Right lobe of liver (tissue), 4 donors: ENCODE results near the gene DDX52.

ENCODE experiments used
- POLR2A ChIP-seq: fragments of 450-650 bp; IDR thresholded peaks from one replicate; pipeline ENCODE4 v1.6.1; 2017; ENCODE audit warnings: antibody characterized with exemption, mild to moderate bottlenecking
- TF ChIP-seq, protein P1 (sequence below), 4 donors: fragments of 200-600 bp in 3 of 4; fragments of 450-650 bp in 1 of 4; IDR thresholded peaks; one replicate each; pipeline versions ENCODE4 v1.5.1 to v1.8.0; 2016 to 2022; ENCODE audit warnings: antibody characterized with exemption in 4 of 4, mild to moderate bottlenecking in 2 of 4
- donor health status: DM: no; HTN: no; CAD: no.
- donor health status: DM: no; HTN: no; CAD: no.
- donor health status: DM: no; HTN: yes; CAD: no.

DNA sequence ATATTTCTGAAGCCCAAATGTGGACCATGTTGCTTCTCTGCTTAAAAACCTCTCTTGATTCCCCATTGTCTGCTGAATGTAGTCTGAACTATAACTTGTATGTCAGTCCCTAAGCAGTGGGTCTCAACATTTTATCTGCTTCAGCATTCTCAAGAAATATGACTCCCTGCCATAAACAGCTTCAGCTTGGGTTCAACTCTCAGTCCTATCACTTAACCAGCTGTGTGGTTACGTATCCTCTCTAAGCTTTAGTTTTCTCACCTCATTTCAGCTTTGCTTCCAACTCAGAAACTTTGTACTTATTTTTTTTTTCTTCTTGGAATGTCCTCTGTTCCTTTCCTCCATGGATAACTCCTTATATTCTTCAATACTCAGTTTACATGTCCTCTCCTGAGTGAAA is 4.6 kb upstream of the DDX52 start:
- TF ChIP-seq, protein P1, sequence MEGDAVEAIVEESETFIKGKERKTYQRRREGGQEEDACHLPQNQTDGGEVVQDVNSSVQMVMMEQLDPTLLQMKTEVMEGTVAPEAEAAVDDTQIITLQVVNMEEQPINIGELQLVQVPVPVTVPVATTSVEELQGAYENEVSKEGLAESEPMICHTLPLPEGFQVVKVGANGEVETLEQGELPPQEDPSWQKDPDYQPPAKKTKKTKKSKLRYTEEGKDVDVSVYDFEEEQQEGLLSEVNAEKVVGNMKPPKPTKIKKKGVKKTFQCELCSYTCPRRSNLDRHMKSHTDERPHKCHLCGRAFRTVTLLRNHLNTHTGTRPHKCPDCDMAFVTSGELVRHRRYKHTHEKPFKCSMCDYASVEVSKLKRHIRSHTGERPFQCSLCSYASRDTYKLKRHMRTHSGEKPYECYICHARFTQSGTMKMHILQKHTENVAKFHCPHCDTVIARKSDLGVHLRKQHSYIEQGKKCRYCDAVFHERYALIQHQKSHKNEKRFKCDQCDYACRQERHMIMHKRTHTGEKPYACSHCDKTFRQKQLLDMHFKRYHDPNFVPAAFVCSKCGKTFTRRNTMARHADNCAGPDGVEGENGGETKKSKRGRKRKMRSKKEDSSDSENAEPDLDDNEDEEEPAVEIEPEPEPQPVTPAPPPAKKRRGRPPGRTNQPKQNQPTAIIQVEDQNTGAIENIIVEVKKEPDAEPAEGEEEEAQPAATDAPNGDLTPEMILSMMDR (IDR thresholded peaks at IDR 0.05) = no peak
- TF ChIP-seq POLR2A = no peak
